Keratinocyte (primary cell): ENCODE results near the gene LRRC71.

Experiments used
- EZH2 ChIP-seq: IDR thresholded peaks from one replicate; pipeline ENCODE4 v1.6.1; 2012; ENCODE audit warnings: inconsistent platforms, mild to moderate bottlenecking, low read length, moderate library complexity
- TF ChIP-seq, protein P1 (sequence below), 3 experiments: IDR thresholded peaks in 1 of 3; conservative IDR thresholded peaks in 1 of 3; optimal IDR thresholded peaks in 1 of 3; 2 replicates in 2 of 3; 3 replicates in 1 of 3; pipeline versions ENCODE3 to v1.5.1; 2011; ENCODE audit warnings: low read length in 3 of 3, mild to moderate bottlenecking in 3 of 3, moderate library complexity in 2 of 3, control low read depth in 1 of 3, inconsistent platforms in 1 of 3; ENCODE audit not compliant: insufficient read depth in 2 of 3; ENCODE audit errors: extremely low read depth in 1 of 3

- TF ChIP-seq, protein P1, sequence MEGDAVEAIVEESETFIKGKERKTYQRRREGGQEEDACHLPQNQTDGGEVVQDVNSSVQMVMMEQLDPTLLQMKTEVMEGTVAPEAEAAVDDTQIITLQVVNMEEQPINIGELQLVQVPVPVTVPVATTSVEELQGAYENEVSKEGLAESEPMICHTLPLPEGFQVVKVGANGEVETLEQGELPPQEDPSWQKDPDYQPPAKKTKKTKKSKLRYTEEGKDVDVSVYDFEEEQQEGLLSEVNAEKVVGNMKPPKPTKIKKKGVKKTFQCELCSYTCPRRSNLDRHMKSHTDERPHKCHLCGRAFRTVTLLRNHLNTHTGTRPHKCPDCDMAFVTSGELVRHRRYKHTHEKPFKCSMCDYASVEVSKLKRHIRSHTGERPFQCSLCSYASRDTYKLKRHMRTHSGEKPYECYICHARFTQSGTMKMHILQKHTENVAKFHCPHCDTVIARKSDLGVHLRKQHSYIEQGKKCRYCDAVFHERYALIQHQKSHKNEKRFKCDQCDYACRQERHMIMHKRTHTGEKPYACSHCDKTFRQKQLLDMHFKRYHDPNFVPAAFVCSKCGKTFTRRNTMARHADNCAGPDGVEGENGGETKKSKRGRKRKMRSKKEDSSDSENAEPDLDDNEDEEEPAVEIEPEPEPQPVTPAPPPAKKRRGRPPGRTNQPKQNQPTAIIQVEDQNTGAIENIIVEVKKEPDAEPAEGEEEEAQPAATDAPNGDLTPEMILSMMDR (optimal IDR thresholded peaks at IDR 0.05 in 1 of 3, IDR thresholded peaks at IDR 0.05 in 1 of 3, conservative IDR thresholded peaks at IDR 0.05 in 1 of 3; ENCODE audit: extremely low read depth in 1 of 3, insufficient read depth in 2 of 3, low read length in 3 of 3), result no peak
- no peak for TF ChIP-seq EZH2
Measured at GRCh38 chr1:156903328-156904091, 16.9 kb upstream of the LRRC71 start.
